ENCODE results near the gene SHISA3. TPM values are rescaled to one million over a fixed set of nuclear protein-coding genes. Genes with fewer than 3 reads are reported as not detected.

Gene SHISA3
- total RNA-seq, 1 experiment from 2014 or later, result 29.5 TPM

DNA sequence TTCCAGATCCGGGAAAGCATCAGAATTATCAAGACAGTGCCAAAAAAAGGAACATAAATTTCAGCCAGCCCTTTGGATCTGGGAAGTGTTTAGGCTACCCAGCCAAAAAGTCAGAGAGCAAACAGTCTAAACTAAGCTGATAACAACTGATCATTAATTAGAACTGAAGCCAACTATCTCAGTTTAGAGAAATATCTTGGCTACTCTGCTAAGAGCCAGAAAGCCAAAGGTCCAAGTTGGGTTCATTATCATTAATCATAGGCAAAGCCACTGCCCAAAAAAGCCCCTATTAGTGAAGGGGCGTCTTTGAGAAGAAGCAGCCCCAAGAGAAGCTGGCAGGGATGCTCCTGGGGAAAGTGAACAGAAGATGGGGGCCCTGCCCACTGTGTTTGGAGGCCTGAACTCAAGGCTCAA is 37.0 kb upstream of the SHISA3 start:
- CTCF ChIA-PET, result no interaction called here
- Histone ChIP-seq H3F3A (ENCODE audit: low read length, unreplicated experiment) (no peaks in the 10 kb centered on the region), H3K27ac (ENCODE audit: low read length) (no peak overlapping the region), H3K36me3 (ENCODE audit: low read depth, low read length) (no peaks in the 10 kb centered on the region), H3K4me1 (ENCODE audit: insufficient read depth, low read length) (no peaks in the 10 kb centered on the region), H3K27me3 (ENCODE audit: low read length) (no peaks in the 10 kb centered on the region), H3K9me3 (ENCODE audit: low read length) (no peaks in the 10 kb centered on the region), H3K79me2 (ENCODE audit: low read length) (no peaks in the 10 kb centered on the region), H2AFZ (ENCODE audit: low read length) (peak overlapping the region; percentile 72; the same call in 1 of the 2 replicates), H3K9ac (ENCODE audit: low read length) (no peak overlapping the region), H3K9me2 (replicated peaks; ENCODE audit: low read length) (no peaks in the 10 kb centered on the region), H4K20me1 (ENCODE audit: low read length) (no peaks in the 10 kb centered on the region), H3K4me3 (ENCODE audit: low read length) (peak overlapping the region; percentile 62; the same call in 1 of the 2 replicates), H3K4me2 (ENCODE audit: low read length) (peak overlapping the region; percentile 78)
- no peak for ATAC-seq
- POLR2A ChIA-PET (ENCODE audit: unreplicated experiment), result interaction anchor here (0.6 kb wide), 1 partner anchor 160 kb away, joined by 3 read pairs; no protein-coding TSS in a partner anchor
- no TSS peak for BruUV-seq (replicated peaks)
- TF ChIP-seq EZH2phosphoT487 (IDR thresholded peaks at IDR 0.05; ENCODE audit: borderline replicate concordance, low read length), result no peak
- no peak for DNase-seq
- intact Hi-C loops (cut with micrococcal nuclease), result no loop called here

DNA sequence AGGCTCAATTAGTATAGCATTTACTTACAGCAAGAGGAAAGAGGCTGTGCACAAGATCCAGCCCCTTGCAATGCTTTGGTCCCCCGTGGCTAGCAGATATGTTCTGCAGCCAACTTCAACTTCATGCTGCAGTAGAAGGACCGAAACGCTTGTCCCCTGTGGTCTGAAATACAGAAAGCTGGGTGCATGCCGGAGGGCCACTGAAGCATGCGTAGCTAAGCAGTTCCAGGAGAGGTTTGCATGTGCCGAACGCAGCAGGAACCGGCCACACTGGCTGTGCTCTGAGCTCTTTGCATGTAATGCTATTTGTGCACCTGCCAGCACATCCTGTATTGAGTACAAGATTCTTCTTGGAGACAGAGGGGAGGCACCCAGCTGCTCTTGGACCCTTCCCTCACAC is 35.8 kb upstream of the SHISA3 start:
- Histone ChIP-seq H3K79me2 (ENCODE audit: low read length) (no peaks in the 10 kb centered on the region), H3K27me3 (ENCODE audit: low read length) (no peaks in the 10 kb centered on the region), H3K27ac (ENCODE audit: low read length) (no peak overlapping the region), H3K9ac (ENCODE audit: low read length) (no peak overlapping the region), H4K20me1 (ENCODE audit: low read length) (no peaks in the 10 kb centered on the region), H3K9me2 (replicated peaks; ENCODE audit: low read length) (no peaks in the 10 kb centered on the region), H3K36me3 (ENCODE audit: low read depth, low read length) (no peaks in the 10 kb centered on the region), H3K4me3 (ENCODE audit: low read length) (no peak overlapping the region), H3K4me2 (ENCODE audit: low read length) (no peak overlapping the region), H3F3A (ENCODE audit: low read length, unreplicated experiment) (no peaks in the 10 kb centered on the region), H2AFZ (ENCODE audit: low read length) (no peak overlapping the region), H3K4me1 (ENCODE audit: insufficient read depth, low read length) (no peaks in the 10 kb centered on the region), H3K9me3 (ENCODE audit: low read length) (no peaks in the 10 kb centered on the region)
- ATAC-seq, result no peak
- CTCF ChIA-PET, result no interaction called here
- intact Hi-C loops (cut with micrococcal nuclease), result no loop called here
- TF ChIP-seq EZH2 (IDR thresholded peaks at IDR 0.05; ENCODE audit: low read length, unreplicated experiment), result no peak
- TF ChIP-seq, protein P1, sequence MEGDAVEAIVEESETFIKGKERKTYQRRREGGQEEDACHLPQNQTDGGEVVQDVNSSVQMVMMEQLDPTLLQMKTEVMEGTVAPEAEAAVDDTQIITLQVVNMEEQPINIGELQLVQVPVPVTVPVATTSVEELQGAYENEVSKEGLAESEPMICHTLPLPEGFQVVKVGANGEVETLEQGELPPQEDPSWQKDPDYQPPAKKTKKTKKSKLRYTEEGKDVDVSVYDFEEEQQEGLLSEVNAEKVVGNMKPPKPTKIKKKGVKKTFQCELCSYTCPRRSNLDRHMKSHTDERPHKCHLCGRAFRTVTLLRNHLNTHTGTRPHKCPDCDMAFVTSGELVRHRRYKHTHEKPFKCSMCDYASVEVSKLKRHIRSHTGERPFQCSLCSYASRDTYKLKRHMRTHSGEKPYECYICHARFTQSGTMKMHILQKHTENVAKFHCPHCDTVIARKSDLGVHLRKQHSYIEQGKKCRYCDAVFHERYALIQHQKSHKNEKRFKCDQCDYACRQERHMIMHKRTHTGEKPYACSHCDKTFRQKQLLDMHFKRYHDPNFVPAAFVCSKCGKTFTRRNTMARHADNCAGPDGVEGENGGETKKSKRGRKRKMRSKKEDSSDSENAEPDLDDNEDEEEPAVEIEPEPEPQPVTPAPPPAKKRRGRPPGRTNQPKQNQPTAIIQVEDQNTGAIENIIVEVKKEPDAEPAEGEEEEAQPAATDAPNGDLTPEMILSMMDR (conservative IDR thresholded peaks at IDR 0.05; ENCODE audit: low read depth, low read length), result no peak
- TF ChIP-seq EZH2phosphoT487 (IDR thresholded peaks at IDR 0.05; ENCODE audit: borderline replicate concordance, low read length), result no peak
- no TSS peak for BruUV-seq (replicated peaks)
- POLR2A ChIA-PET (ENCODE audit: unreplicated experiment), result no interaction called here
- DNase-seq, result no peak

DNA sequence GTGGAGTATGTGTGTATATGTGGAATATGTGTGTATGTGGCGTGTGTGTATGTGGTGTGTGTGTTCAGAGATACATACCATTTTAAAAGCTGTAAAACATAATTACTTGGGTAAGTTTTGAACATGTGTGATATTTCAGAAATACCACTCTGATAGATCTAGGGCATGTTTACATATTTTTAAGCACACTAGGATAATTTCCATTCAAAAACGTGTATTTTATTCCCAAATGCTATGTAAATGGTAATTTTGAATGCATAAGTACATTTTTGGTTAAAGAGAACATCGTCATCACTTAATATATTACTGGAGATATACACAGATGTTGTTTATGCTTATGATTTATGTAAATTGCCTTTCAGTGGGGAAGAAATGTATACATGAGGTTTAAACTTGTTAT is 34.7 kb upstream of the SHISA3 start:
- Histone ChIP-seq H4K20me1 (ENCODE audit: low read length) (no peaks in the 10 kb centered on the region), H3K4me3 (ENCODE audit: low read length) (no peak overlapping the region), H3K4me1 (ENCODE audit: insufficient read depth, low read length) (no peaks in the 10 kb centered on the region), H3K27ac (ENCODE audit: low read length) (no peak overlapping the region), H3K4me2 (ENCODE audit: low read length) (no peak overlapping the region), H2AFZ (ENCODE audit: low read length) (no peak overlapping the region), H3K9me3 (ENCODE audit: low read length) (no peaks in the 10 kb centered on the region), H3K79me2 (ENCODE audit: low read length) (no peaks in the 10 kb centered on the region), H3K9me2 (replicated peaks; ENCODE audit: low read length) (no peaks in the 10 kb centered on the region), H3K27me3 (ENCODE audit: low read length) (no peaks in the 10 kb centered on the region), H3F3A (ENCODE audit: low read length, unreplicated experiment) (no peaks in the 10 kb centered on the region), H3K9ac (ENCODE audit: low read length) (no peak overlapping the region), H3K36me3 (ENCODE audit: low read depth, low read length) (no peaks in the 10 kb centered on the region)
- ChIA-PET POLR2A (ENCODE audit: unreplicated experiment) (no interaction called here), CTCF (no interaction called here)
- no TSS peak for BruUV-seq (replicated peaks)
- TF ChIP-seq EZH2 (IDR thresholded peaks at IDR 0.05; ENCODE audit: low read length, unreplicated experiment), result no peak
- TF ChIP-seq, protein P1 (conservative IDR thresholded peaks at IDR 0.05; ENCODE audit: low read depth, low read length), result no peak
- intact Hi-C loops (cut with micrococcal nuclease), result no loop called here
- no peak for DNase-seq
- no peak for ATAC-seq
